ENCODE results near the gene SCAF4. TPM values are rescaled to one million over a fixed set of nuclear protein-coding genes. Genes with fewer than 3 reads are reported as not detected.

SCAF4 gene, protein sequence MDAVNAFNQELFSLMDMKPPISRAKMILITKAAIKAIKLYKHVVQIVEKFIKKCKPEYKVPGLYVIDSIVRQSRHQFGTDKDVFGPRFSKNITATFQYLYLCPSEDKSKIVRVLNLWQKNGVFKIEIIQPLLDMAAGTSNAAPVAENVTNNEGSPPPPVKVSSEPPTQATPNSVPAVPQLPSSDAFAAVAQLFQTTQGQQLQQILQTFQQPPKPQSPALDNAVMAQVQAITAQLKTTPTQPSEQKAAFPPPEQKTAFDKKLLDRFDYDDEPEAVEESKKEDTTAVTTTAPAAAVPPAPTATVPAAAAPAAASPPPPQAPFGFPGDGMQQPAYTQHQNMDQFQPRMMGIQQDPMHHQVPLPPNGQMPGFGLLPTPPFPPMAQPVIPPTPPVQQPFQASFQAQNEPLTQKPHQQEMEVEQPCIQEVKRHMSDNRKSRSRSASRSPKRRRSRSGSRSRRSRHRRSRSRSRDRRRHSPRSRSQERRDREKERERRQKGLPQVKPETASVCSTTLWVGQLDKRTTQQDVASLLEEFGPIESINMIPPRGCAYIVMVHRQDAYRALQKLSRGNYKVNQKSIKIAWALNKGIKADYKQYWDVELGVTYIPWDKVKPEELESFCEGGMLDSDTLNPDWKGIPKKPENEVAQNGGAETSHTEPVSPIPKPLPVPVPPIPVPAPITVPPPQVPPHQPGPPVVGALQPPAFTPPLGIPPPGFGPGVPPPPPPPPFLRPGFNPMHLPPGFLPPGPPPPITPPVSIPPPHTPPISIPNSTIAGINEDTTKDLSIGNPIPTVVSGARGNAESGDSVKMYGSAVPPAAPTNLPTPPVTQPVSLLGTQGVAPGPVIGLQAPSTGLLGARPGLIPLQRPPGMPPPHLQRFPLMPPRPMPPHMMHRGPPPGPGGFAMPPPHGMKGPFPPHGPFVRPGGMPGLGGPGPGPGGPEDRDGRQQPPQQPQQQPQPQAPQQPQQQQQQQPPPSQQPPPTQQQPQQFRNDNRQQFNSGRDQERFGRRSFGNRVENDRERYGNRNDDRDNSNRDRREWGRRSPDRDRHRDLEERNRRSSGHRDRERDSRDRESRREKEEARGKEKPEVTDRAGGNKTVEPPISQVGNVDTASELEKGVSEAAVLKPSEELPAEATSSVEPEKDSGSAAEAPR
- 10 to 100 TPM; 10.1 to 11.1 TPM for total RNA-seq
- 1 to 10 TPM; 7.1 to 8.4 TPM for polyA plus RNA-seq

DNA sequence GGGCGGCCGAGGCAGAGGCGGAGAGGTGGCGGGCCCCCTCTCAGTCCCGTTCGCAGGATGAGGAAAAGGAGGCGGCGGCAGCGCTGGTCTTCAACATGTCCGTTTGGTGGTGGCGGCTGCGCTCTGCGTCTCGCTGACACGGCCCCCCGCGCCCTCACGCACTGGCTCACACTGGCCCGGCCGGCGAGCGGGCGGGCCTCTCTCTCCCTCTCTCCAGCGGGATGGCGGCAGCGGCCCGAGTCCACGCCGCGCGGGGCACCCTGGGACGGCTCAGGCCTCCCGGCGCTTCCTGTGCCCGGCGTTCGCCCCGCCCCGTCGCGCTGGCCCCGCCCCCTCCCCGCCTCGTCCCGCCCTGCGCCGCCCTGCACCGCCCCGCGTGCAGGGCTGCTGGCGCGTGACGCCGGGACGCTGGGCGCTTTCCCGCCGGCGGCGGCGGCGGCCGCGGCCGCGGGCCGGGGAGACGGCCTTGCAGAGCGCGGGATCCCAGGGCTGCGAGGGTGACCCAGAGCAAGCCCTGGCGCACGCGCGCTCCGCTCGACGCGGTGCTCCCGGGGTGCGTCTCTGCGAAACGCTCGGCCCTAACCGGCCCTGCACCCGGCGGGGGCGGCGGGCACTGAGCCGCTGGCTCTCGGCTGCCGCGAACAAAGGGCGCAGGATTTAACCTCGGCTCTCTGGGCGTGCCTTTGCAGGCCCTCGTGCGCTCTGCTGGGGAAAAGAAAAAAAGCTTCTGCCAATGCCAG, at the start of gene SCAF4:
Gene SCAF4 (minus strand): TSS at position 262 of the 740 bp plus-strand sequence. CDS start 426 bp downstream, outside the sequence.
- Histone ChIP-seq H3K4me3 (ENCODE audit: low read depth in 1 of 3, low read length in 3 of 3) (peak within 1 kb of the TSS; percentile 78 to 100 (median 79)), H3K27ac (ENCODE audit: low read depth in 1 of 2, low read length in 2 of 2) (peak within 1 kb of the TSS; percentile 92 to 94), H3K27me3 (ENCODE audit: control insufficient read depth in 4 of 4, insufficient read depth in 4 of 4, low read length in 3 of 4) (no peaks in the 10 kb centered on the region), H3K9me3 (ENCODE audit: control insufficient read depth in 4 of 4, low read length in 3 of 4) (no peaks in the 10 kb centered on the region), H3K4me1 (ENCODE audit: control insufficient read depth in 4 of 4, insufficient read depth in 4 of 4, low read length in 3 of 4) (peaks cover 8 to 50% (median 37%) of the 10 kb centered on the region in 4 donors), H3K36me3 (ENCODE audit: control insufficient read depth in 4 of 4, insufficient read depth in 3 of 4, low read depth in 1 of 4, low read length in 3 of 4) (no peaks in the 10 kb centered on the region), H3K9ac (ENCODE audit: low read depth in 1 of 2, low read length in 2 of 2) (peak within 1 kb of the TSS; percentile 90 to 92)
- WGBS, result under 1% methylated on average over 98 of the region's 98 CpGs
- peak; percentile 21 to 47 for TF ChIP-seq RAD21 (IDR thresholded peaks at IDR 0.05)
- no peak for TF ChIP-seq YY1 (IDR thresholded peaks at IDR 0.05)
- peak; percentile 28 to 30 for TF ChIP-seq HNF4A (conservative IDR thresholded peaks at IDR 0.05)
- TF ChIP-seq TAF1 (conservative IDR thresholded peaks at IDR 0.05), result no peak
- TF ChIP-seq SP1 (IDR thresholded peaks at IDR 0.05), result peak; percentile 56
- TF ChIP-seq FOXA2 (IDR thresholded peaks at IDR 0.05), result no peak
- peak; percentile 35 to 62 for TF ChIP-seq EGR1 (IDR thresholded peaks at IDR 0.05; ENCODE audit: low read depth in 2 of 2)
- TF ChIP-seq FOXA1 (IDR thresholded peaks at IDR 0.05), result no peak
- peak; percentile 98 for DNase-seq (ENCODE audit: low spot score)

DNA sequence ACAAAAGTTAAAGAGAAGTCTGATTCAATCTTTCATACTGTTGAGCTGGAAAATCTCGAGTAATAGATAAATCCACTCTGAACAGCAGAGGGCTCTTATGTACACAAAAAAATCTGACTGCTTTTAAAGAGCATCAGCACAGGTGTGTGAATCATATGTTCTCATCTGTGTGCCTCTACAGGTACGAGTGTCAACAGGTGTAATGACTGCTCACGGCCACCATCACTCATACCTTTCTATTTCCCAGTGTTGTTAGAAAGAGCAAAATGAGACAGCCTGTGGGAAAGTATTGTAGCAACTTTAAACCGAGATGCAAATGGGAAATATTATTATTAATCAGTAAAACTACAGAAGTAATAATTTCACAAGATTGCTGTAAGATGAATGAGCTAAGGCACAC, 49.0 kb upstream of the SCAF4 start:
- TF ChIP-seq HNF4G (IDR thresholded peaks at IDR 0.05) (no peak), FOXA1 (IDR thresholded peaks at IDR 0.05) (no peak), RXRA (IDR thresholded peaks at IDR 0.05) (no peak), RAD21 (IDR thresholded peaks at IDR 0.05) (peak in 1 of 2 donors; percentile 55), FOXA2 (IDR thresholded peaks at IDR 0.05) (no peak), HNF4A (conservative IDR thresholded peaks at IDR 0.05) (no peak)
- TF ChIP-seq, protein P1, sequence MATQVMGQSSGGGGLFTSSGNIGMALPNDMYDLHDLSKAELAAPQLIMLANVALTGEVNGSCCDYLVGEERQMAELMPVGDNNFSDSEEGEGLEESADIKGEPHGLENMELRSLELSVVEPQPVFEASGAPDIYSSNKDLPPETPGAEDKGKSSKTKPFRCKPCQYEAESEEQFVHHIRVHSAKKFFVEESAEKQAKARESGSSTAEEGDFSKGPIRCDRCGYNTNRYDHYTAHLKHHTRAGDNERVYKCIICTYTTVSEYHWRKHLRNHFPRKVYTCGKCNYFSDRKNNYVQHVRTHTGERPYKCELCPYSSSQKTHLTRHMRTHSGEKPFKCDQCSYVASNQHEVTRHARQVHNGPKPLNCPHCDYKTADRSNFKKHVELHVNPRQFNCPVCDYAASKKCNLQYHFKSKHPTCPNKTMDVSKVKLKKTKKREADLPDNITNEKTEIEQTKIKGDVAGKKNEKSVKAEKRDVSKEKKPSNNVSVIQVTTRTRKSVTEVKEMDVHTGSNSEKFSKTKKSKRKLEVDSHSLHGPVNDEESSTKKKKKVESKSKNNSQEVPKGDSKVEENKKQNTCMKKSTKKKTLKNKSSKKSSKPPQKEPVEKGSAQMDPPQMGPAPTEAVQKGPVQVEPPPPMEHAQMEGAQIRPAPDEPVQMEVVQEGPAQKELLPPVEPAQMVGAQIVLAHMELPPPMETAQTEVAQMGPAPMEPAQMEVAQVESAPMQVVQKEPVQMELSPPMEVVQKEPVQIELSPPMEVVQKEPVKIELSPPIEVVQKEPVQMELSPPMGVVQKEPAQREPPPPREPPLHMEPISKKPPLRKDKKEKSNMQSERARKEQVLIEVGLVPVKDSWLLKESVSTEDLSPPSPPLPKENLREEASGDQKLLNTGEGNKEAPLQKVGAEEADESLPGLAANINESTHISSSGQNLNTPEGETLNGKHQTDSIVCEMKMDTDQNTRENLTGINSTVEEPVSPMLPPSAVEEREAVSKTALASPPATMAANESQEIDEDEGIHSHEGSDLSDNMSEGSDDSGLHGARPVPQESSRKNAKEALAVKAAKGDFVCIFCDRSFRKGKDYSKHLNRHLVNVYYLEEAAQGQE (IDR thresholded peaks at IDR 0.05), result no peak
- no peak for DNase-seq (ENCODE audit: low spot score)
- H3K4me1 ChIP-seq (ENCODE audit: control insufficient read depth in 4 of 4, insufficient read depth in 4 of 4, low read length in 3 of 4), result no peaks in the 10 kb centered on the region
- H3K27ac ChIP-seq (ENCODE audit: low read depth in 1 of 2, low read length in 2 of 2), result no peak overlapping the region
- WGBS, result 53% methylated on average over 4 of the region's 4 CpGs
- H3K36me3 ChIP-seq (ENCODE audit: control insufficient read depth in 4 of 4, insufficient read depth in 3 of 4, low read depth in 1 of 4, low read length in 3 of 4), result no peaks in the 10 kb centered on the region
- H3K27me3 ChIP-seq (ENCODE audit: control insufficient read depth in 4 of 4, insufficient read depth in 4 of 4, low read length in 3 of 4), result no peaks in the 10 kb centered on the region
- no peak overlapping the region for H3K9ac ChIP-seq (ENCODE audit: low read depth in 1 of 2, low read length in 2 of 2)
- H3K4me3 ChIP-seq (ENCODE audit: low read depth in 1 of 3, low read length in 3 of 3), result no peak overlapping the region
- no peaks in the 10 kb centered on the region for H3K9me3 ChIP-seq (ENCODE audit: control insufficient read depth in 4 of 4, low read length in 3 of 4)
